ENCODE results near the gene MAPKBP1. TPM values are rescaled to one million over a fixed set of nuclear protein-coding genes. Genes with fewer than 3 reads are reported as not detected.

Gene MAPKBP1, protein sequence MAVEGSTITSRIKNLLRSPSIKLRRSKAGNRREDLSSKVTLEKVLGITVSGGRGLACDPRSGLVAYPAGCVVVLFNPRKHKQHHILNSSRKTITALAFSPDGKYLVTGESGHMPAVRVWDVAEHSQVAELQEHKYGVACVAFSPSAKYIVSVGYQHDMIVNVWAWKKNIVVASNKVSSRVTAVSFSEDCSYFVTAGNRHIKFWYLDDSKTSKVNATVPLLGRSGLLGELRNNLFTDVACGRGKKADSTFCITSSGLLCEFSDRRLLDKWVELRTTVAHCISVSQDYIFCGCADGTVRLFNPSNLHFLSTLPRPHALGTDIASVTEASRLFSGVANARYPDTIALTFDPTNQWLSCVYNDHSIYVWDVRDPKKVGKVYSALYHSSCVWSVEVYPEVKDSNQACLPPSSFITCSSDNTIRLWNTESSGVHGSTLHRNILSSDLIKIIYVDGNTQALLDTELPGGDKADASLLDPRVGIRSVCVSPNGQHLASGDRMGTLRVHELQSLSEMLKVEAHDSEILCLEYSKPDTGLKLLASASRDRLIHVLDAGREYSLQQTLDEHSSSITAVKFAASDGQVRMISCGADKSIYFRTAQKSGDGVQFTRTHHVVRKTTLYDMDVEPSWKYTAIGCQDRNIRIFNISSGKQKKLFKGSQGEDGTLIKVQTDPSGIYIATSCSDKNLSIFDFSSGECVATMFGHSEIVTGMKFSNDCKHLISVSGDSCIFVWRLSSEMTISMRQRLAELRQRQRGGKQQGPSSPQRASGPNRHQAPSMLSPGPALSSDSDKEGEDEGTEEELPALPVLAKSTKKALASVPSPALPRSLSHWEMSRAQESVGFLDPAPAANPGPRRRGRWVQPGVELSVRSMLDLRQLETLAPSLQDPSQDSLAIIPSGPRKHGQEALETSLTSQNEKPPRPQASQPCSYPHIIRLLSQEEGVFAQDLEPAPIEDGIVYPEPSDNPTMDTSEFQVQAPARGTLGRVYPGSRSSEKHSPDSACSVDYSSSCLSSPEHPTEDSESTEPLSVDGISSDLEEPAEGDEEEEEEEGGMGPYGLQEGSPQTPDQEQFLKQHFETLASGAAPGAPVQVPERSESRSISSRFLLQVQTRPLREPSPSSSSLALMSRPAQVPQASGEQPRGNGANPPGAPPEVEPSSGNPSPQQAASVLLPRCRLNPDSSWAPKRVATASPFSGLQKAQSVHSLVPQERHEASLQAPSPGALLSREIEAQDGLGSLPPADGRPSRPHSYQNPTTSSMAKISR (N-terminal part only)
- total RNA-seq (2021; fragmentation: NEBNext Ultra II Directional; extraction: Animal tissue kit (Norgen Biotek cat#: 25700)) (10.9 and 11.3 TPM in 2 replicates), polyA plus RNA-seq (2011; rRNA removed) (4.3 and 4.5 TPM in 2 replicates), polyA minus RNA-seq (2011; rRNA and poly(A)+ RNA removed) (12.4 and 24.5 TPM in 2 replicates)
- polyA plus RNA-seq (2011; cell fraction: cytosol; rRNA removed): 4.2 TPM
- polyA plus RNA-seq (2011; cell fraction: nucleus; rRNA removed): 28.6 TPM
- 9.8 to 11.6 TPM (median 10.2 TPM) in 4 replicates for polyA plus RNA-seq (2012, experiment 1 of 2)
- polyA plus RNA-seq (2012, experiment 2 of 2): 5.2 TPM
- polyA plus RNA-seq (2013, experiment 1 of 2): 3.7 TPM
- 3.4 TPM for polyA plus RNA-seq (2013, experiment 2 of 2)
- 6.2 TPM for polyA minus RNA-seq (2011; cell fraction: cytosol; rRNA and poly(A)+ RNA removed)
- 36.4 TPM for polyA minus RNA-seq (2011; cell fraction: nucleus; rRNA and poly(A)+ RNA removed)
- long read RNA-seq, experiment 1, partial matches to known transcripts: 0 of 1 reads
- long read RNA-seq, experiment 1, other reads (novel, unspliced or antisense): 1 of 1 reads
- long read RNA-seq, experiment 2: 0 reads

DNA sequence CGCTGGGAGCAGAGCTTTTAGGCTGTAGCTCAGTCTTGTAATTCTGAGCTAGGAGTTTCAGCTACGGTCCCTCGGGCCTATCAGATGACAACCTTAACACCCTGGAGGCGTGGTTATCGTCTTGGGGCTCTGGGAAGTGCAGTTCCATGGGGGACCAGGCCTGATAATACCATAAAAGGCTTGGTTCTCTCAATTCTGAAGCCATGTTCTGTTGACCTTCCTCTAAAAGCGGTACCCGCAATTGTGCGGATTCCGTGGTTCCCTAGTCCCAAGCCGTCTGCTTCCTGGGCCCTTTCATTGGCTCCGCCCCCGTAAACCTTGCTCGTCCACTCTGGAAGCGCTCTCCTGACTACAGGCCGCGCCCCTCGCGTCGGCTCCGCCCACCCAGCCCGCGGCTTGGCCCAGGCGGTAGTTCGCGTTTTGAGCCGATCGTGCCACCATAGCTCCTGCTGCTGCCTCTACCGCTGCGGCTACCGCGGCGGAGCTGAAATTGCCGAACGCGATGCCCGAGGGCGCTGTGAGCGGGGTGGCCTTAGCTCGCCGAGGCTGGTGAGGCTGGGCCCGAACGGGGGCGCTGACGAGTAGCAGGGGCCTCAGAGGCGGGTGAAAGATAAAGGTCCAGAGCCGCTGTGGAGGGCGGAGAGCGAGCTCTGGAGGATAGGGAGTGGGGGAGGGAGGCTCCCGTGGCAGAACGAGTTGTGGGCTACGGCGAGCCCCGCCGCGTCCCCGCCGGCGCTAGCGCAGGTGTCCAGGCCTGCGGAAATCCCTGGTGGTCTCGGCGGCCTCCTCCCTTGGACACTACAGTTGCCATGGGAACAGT is at the start of gene MAPKBP1:
Gene MAPKBP1, plus strand, starts transcription at position 423 of the 820 bp plus-strand sequence. CDS start 792 bp downstream, outside the sequence.
- Histone ChIP-seq H3K9ac (replicated peaks in 1 of 4; ENCODE audit: extremely low read depth in 1 of 4, low read depth in 3 of 4, low read length in 3 of 4) (peak within 1 kb of the TSS; percentile 58 to 74 (median 73)), H3K27me3 (replicated peaks in 1 of 4; ENCODE audit: control insufficient read depth in 3 of 4, extremely low read depth in 1 of 4, insufficient read depth in 3 of 4, low read length in 3 of 4) (no peaks in the 10 kb centered on the region), H3K4me3 (ENCODE audit: extremely low read depth in 1 of 4, insufficient read depth in 2 of 4, low read depth in 3 of 4, low read length in 4 of 4) (peak within 1 kb of the TSS; percentile 71 to 78 (median 73)), H3K4me2 (ENCODE audit: insufficient read depth in 1 of 2, low read depth in 2 of 2, low read length in 2 of 2) (peak within 1 kb of the TSS; percentile 93 to 99), H3K23ac (ENCODE audit: insufficient read length) (no peak within 1 kb of the TSS), H3K79me1 (ENCODE audit: low read depth, low read length) (no peaks in the 10 kb centered on the region), H3K4ac (replicated peaks; ENCODE audit: insufficient read length, low read depth, low read length) (peak within 1 kb of the TSS; percentile 11), H2BK20ac (ENCODE audit: low read length) (no peak within 1 kb of the TSS), H2AFZ (ENCODE audit: low read length) (peak within 1 kb of the TSS; percentile 71), H4K8ac (ENCODE audit: extremely low read depth, insufficient read depth, low read length) (peak within 1 kb of the TSS; percentile 63; the same call in 1 of the 2 replicates), H3K79me2 (ENCODE audit: control insufficient read depth in 1 of 2, insufficient read depth in 2 of 2, low read length in 2 of 2) (peaks cover 0 to 7% of the 10 kb centered on the region in 2 experiments; a peak in 2 of 4 replicates), H4K5ac (ENCODE audit: insufficient read length, low read depth, low read length) (no peak within 1 kb of the TSS), H4K91ac (replicated peaks; ENCODE audit: insufficient read length, low read length) (peak within 1 kb of the TSS; percentile 29), H2AK5ac (ENCODE audit: low read depth, low read length) (peak within 1 kb of the TSS; percentile 29; the same call in 1 of the 2 replicates), H3K36me3 (ENCODE audit: control insufficient read depth in 2 of 4, insufficient read depth in 4 of 4, low read length in 3 of 4) (no peaks in the 10 kb centered on the region), H2BK15ac (ENCODE audit: low read length) (peak within 1 kb of the TSS; percentile 84; the same call in 1 of the 2 replicates), H3K4me1 (replicated peaks in 1 of 4; ENCODE audit: control insufficient read depth in 3 of 4, insufficient read depth in 4 of 4, low read length in 3 of 4) (peaks cover 0 to 21% (median 10%) of the 10 kb centered on the region in 4 experiments; a peak in 5 of 7 replicates), H4K20me1 (replicated peaks in 1 of 2; ENCODE audit: control insufficient read depth in 1 of 2, insufficient read depth in 2 of 2, low read length in 2 of 2) (no peaks in the 10 kb centered on the region), H3K9me3 (ENCODE audit: insufficient read depth in 2 of 2, low read depth in 1 of 2, low read length in 1 of 2) (no peaks in the 10 kb centered on the region), H2BK120ac (replicated peaks; ENCODE audit: low read depth, low read length) (no peak within 1 kb of the TSS), H3K27ac (ENCODE audit: low read depth, low read length) (peak within 1 kb of the TSS; percentile 51; the same call in 1 of the 2 replicates), H3K14ac (ENCODE audit: insufficient read length) (no peak within 1 kb of the TSS), H2BK12ac (ENCODE audit: low read depth, low read length) (0 out of 2 replicates have a peak within 1 kb of the TSS, but pooled peaks have one; percentile 20), H3K56ac (replicated peaks; ENCODE audit: insufficient read length, low read depth, low read length) (peak within 1 kb of the TSS; percentile 70), H3K23me2 (ENCODE audit: low read depth, low read length) (peaks cover 16% of the 10 kb centered on the region), H3K18ac (ENCODE audit: extremely low read depth, low read length) (peak within 1 kb of the TSS; percentile 11; the same call in 1 of the 2 replicates), H2BK5ac (ENCODE audit: low read depth, low read length) (peak within 1 kb of the TSS; percentile 79)
- DNase-seq (ENCODE audit: low read depth in 1 of 2, low spot score in 2 of 2) (peak; percentile 97 to 98), FAIRE-seq (peak; percentile 85)
- ChIA-PET POLR2A (ENCODE audit: partially characterized antibody) (interaction anchor here (0.6 to 5.2 kb wide), 23 partner anchors 10 to 325 kb away, joined by 3 to 24 read pairs (median 4); partner anchors contain the start of gene RPAP1), CTCF (ENCODE audit: partially characterized antibody) (interaction anchor here (0.6 to 9.3 kb wide), 40 partner anchors 9 to 280 kb away, joined by 3 to 283 read pairs (median 6); partner anchors contain the start of gene JMJD7)
- 2% methylated on average over 55 of the region's 62 CpGs; no CpG with 5 or more reads in 1 of the 2 experiments for WGBS, 2 experiments (ENCODE audit: extremely low coverage in 1 of 2, insufficient coverage in 1 of 2, insufficient read length in 1 of 2, insufficient replicate concordance in 2 of 2, low coverage in 1 of 2, low lambda C conversion rate in 2 of 2, missing lambda C conversion rate in 1 of 2)
- TF ChIP-seq YY1 (IDR thresholded peaks at IDR 0.05; ENCODE audit: low read depth, low read length) (peak; percentile 80), SP1 (IDR thresholded peaks at IDR 0.05; ENCODE audit: low read depth, low read length) (peak; percentile 52; the same call in 1 of the 2 replicates), RFX5 (IDR thresholded peaks at IDR 0.05; ENCODE audit: borderline replicate concordance, low read depth, low read length) (no peak)

Measured in H1 (cell line).